Measurements from ENCODE around the gene SLC37A2. TPM values are rescaled to one million over a fixed set of nuclear protein-coding genes. Genes with fewer than 3 reads are reported as not detected.

SLC37A2 gene
- total RNA-seq, 2 donors from 2014 or later: 10.2 to 13.3 TPM

DNA sequence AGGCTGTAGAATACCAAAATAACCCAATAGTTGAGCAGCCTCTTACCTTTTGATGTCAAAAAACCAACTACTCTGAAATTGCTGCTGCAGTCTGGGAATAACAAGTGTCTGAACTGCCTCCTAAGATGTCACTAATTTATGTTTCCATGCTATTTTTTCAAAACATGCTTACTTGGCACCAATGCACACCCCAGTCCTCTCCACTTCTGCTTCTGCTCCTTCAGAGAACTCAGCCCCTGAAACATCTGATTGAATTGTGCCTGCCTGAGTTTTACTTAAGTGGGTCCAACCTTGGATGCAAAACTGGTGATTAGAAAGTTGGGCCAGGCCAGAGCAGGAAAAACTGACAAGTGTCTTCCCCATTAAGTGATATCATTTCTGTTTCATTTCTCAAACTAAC, 72.9 kb downstream of the SLC37A2 start:
- Histone ChIP-seq H3K4me1 (replicated peaks) (no peaks in the 10 kb centered on the region), H3K4me3 (no peak overlapping the region), H3K27ac (no peak overlapping the region), H3K9me3 (no peaks in the 10 kb centered on the region), H3K27me3 (replicated peaks; ENCODE audit: insufficient read depth) (no peaks in the 10 kb centered on the region), H3K36me3 (no peaks in the 10 kb centered on the region)
- intact Hi-C loops (cut with DNase I): no loop called here
- TF ChIP-seq POLR2A (IDR thresholded peaks at IDR 0.05) (no peak), POLR2AphosphoS5 (IDR thresholded peaks at IDR 0.05) (no peak)
- TF ChIP-seq, protein P1, sequence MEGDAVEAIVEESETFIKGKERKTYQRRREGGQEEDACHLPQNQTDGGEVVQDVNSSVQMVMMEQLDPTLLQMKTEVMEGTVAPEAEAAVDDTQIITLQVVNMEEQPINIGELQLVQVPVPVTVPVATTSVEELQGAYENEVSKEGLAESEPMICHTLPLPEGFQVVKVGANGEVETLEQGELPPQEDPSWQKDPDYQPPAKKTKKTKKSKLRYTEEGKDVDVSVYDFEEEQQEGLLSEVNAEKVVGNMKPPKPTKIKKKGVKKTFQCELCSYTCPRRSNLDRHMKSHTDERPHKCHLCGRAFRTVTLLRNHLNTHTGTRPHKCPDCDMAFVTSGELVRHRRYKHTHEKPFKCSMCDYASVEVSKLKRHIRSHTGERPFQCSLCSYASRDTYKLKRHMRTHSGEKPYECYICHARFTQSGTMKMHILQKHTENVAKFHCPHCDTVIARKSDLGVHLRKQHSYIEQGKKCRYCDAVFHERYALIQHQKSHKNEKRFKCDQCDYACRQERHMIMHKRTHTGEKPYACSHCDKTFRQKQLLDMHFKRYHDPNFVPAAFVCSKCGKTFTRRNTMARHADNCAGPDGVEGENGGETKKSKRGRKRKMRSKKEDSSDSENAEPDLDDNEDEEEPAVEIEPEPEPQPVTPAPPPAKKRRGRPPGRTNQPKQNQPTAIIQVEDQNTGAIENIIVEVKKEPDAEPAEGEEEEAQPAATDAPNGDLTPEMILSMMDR (IDR thresholded peaks at IDR 0.05): no peak
- no peak for DNase-seq (ENCODE audit: low spot score)

DNA sequence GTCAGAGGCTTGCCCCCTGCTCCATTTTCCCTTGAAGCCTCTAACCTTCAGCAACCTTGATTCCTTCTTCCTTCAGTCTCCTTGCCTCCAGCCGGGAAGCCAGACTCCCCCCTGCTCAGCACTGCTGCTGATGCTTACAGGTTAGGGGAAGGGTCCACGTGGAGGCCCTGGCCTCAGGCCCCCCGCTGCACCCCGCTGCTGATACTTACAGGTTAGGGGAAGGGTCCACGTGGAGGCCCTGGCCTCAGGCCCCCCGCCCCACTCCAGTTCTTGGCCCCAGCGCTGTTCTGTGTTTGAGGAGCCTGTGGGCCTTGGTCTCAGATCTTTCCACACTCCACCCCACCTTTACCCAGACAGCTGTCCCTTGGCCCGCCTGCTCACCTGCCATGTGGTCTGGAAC, 75.9 kb downstream of the SLC37A2 start:
- 84% methylated on average over 8 of the region's 8 CpGs for WGBS

DNA sequence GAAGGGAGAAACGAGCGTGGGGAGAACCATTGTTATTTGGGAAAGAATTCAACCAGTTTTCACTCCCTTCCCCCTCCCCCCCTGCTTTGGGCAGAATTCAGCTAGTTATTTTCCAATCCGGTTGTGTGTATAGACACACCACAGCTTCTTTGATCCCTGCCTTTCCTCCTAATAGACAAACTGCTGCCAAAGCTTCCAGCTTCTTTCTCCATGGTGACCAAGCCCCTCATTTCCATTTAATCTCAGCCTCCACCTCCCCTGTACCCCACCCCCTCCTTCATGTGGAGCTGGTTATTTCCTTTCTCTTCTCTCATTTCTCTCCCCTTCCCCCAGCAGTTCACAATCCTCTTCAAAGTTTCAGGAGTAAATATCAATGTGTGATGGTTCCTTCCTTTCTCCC, 76.7 kb downstream of the SLC37A2 start:
- DNase-seq (ENCODE audit: low spot score): no peak
- Histone ChIP-seq H3K27ac (no peak overlapping the region), H3K36me3 (no peaks in the 10 kb centered on the region), H3K4me1 (replicated peaks) (no peaks in the 10 kb centered on the region), H3K4me3 (no peak overlapping the region), H3K27me3 (replicated peaks; ENCODE audit: insufficient read depth) (no peaks in the 10 kb centered on the region), H3K9me3 (no peaks in the 10 kb centered on the region)
- WGBS: 58% methylated on average over 3 of the region's 3 CpGs
- intact Hi-C loops (cut with DNase I): loop anchor here (10.0 kb wide), 1 partner anchor 45 kb away; no protein-coding TSS in a partner anchor
- TF ChIP-seq, protein P1 (IDR thresholded peaks at IDR 0.05): no peak
- TF ChIP-seq POLR2AphosphoS5 (IDR thresholded peaks at IDR 0.05): no peak
- no peak for TF ChIP-seq POLR2A (IDR thresholded peaks at IDR 0.05)

More for the DNA sequence above, 75.9 kb downstream of the SLC37A2 start:
- DNase-seq (ENCODE audit: low spot score): no peak
- no peaks in the 10 kb centered on the region for H3K9me3 ChIP-seq
- no peak overlapping the region for H3K4me3 ChIP-seq
- H3K4me1 ChIP-seq (replicated peaks): no peaks in the 10 kb centered on the region
- no peaks in the 10 kb centered on the region for H3K27me3 ChIP-seq (replicated peaks; ENCODE audit: insufficient read depth)
- intact Hi-C loops (cut with DNase I): no loop called here
- TF ChIP-seq, protein P1 (IDR thresholded peaks at IDR 0.05): no peak
- no peak for TF ChIP-seq POLR2AphosphoS5 (IDR thresholded peaks at IDR 0.05)
- TF ChIP-seq POLR2A (IDR thresholded peaks at IDR 0.05): no peak
- H3K27ac ChIP-seq: no peak overlapping the region
- H3K36me3 ChIP-seq: no peaks in the 10 kb centered on the region

Other genes with a start within 250 kb of the SLC37A2 start
- gene ROBO3, start 197.9 kb upstream of the SLC37A2 start, total RNA-seq: 10 to 100 TPM; 18.0 to 30.6 TPM
- 10 to 100 TPM in 1 of 2 donors, 1 to 10 TPM in 1; 8.5 to 22.0 TPM for gene ROBO4, start 165.4 kb upstream of the SLC37A2 start, total RNA-seq
- not detected for gene HEPN1, start 144.1 kb upstream of the SLC37A2 start, total RNA-seq
- gene HEPACAM, start 127.3 kb upstream of the SLC37A2 start, total RNA-seq: under 1 TPM in 1 of 2 donors, not detected in 1; 0.27 TPM
- gene CCDC15, start 109.1 kb upstream of the SLC37A2 start, total RNA-seq: 1 to 10 TPM; 3.6 to 7.1 TPM
- gene TMEM218, start 48.3 kb downstream of the SLC37A2 start, total RNA-seq: 10 to 100 TPM; 17.7 to 33.5 TPM
- 10 to 100 TPM; 12.3 to 14.7 TPM for gene PKNOX2, start 101.4 kb downstream of the SLC37A2 start, total RNA-seq